ENCODE measurements around the gene GLI1.
"Not testable (repeated sequence)": the region's sequence is repeated elsewhere in the genome, so short reads cannot be mapped to it uniquely, and the experiment has no call there.

Gene GLI1

GRCh38 chr12:57441846-57442427 lies 17.6 kb upstream of the GLI1 start:
- no peak for DNase-seq

- not testable (repeated sequence) for DNase-seq
Measured at GRCh38 chr12:57444337-57444736, 15.2 kb upstream of the GLI1 start.

GRCh38 chr12:57444744-57445143 lies 14.8 kb upstream of the GLI1 start:
- no peak for DNase-seq

GRCh38 chr12:57446292-57446960 lies 13.2 kb upstream of the GLI1 start:
- no peak for DNase-seq

- no peak for DNase-seq
Measured at GRCh38 chr12:57448669-57449068, 10.9 kb upstream of the GLI1 start.

GRCh38 chr12:57449375-57449774 lies 10.2 kb upstream of the GLI1 start:
- DNase-seq = no peak

GRCh38 chr12:57450057-57450456 lies 9.5 kb upstream of the GLI1 start:
- no peak for DNase-seq

GRCh38 chr12:57451233-57451778 lies 8.3 kb upstream of the GLI1 start:
- DNase-seq = no peak

GRCh38 chr12:57452181-57452936 lies 7.2 kb upstream of the GLI1 start:
- no peak for DNase-seq

GRCh38 chr12:57452937-57453509 lies 6.6 kb upstream of the GLI1 start:
- peak; percentile 65 to 73 for DNase-seq

- DNase-seq = no peak
Measured at GRCh38 chr12:57454213-57454565, 5.4 kb upstream of the GLI1 start.

- DNase-seq = no peak
Measured at GRCh38 chr12:57454566-57455373, 4.8 kb upstream of the GLI1 start, which contains the start of gene INHBE. Gene INHBE, plus strand, starts transcription at chr12:57455307. Its CDS starts 230 bp downstream, at chr12:57455537.

- DNase-seq = no peak
Measured at GRCh38 chr12:57455374-57456144, 4.0 kb upstream of the GLI1 start.

- peak; percentile 18 to 55 for DNase-seq
Measured at GRCh38 chr12:57456145-57456700, 3.4 kb upstream of the GLI1 start.

- DNase-seq = no peak
Measured at GRCh38 chr12:57456737-57457490, 2.7 kb upstream of the GLI1 start.

GRCh38 chr12:57458665-57459054 lies 925 bp upstream of the GLI1 start:
- no peak for DNase-seq

GRCh38 chr12:57459055-57459749 lies 383 bp upstream of the GLI1 start:
- peak; percentile 88 to 90 for DNase-seq

- no peak for DNase-seq
Measured at GRCh38 chr12:57460468-57460784, 841 bp downstream of the GLI1 start.

- no peak for DNase-seq
Measured at GRCh38 chr12:57460841-57461275, 1.3 kb downstream of the GLI1 start.

GRCh38 chr12:57461276-57461916 lies 1.8 kb downstream of the GLI1 start:
- DNase-seq = peak in 1 of 2 experiments; percentile 4
